Suprapubic skin (tissue), 4 donors: Measurements from ENCODE around the gene MCL1. TPM values are rescaled to one million over a fixed set of nuclear protein-coding genes. Genes with fewer than 3 reads are reported as not detected.
A peak's percentile ranks its signal among the peaks of the same experiment; 100 is the strongest.

Experiments
- DNase-seq, 2 donors: peaks; one replicate each; pipeline ENCODE4 v3.0.0-alpha.2; 2019; ENCODE audit warnings: low spot score in 2 of 2
- H3K27ac ChIP-seq: fragments of 200-600 bp; sonication (generic); one replicate; pipeline ENCODE4 v1.5.1; 2019
- H3K27me3 ChIP-seq: fragments of 200-600 bp; sonication (generic); one replicate; pipeline ENCODE4 v1.5.1; 2019
- H3K36me3 ChIP-seq: fragments of 200-600 bp; sonication (generic); one replicate; pipeline ENCODE4 v1.5.1; 2019
- H3K4me1 ChIP-seq: fragments of 200-600 bp; sonication (generic); one replicate; pipeline ENCODE4 v1.5.1; 2019
- H3K4me3 ChIP-seq: fragments of 200-600 bp; sonication (generic); one replicate; pipeline ENCODE4 v1.5.1; 2019; ENCODE audit warnings: mild to moderate bottlenecking
- H3K9me3 ChIP-seq: fragments of 200-600 bp; sonication (generic); one replicate; pipeline ENCODE4 v1.5.1; 2019
- EP300 ChIP-seq: sonication (generic); formaldehyde crosslinking; IDR thresholded peaks from one replicate; pipeline ENCODE4 v1.6.1; 2017; ENCODE audit warnings: antibody characterized with exemption
- POLR2A ChIP-seq, 2 donors: fragments of 450-650 bp; IDR thresholded peaks; one replicate each; pipeline ENCODE4 v1.6.1; 2017; ENCODE audit warnings: antibody characterized with exemption in 2 of 2, mild to moderate bottlenecking in 2 of 2, moderate library complexity in 2 of 2
- POLR2AphosphoS5 ChIP-seq, 3 donors: sonication (generic); formaldehyde crosslinking; IDR thresholded peaks; one replicate each; pipeline ENCODE4 v1.6.1; 2017; ENCODE audit warnings: antibody characterized with exemption in 3 of 3
- WGBS: methylation state at CpG from one replicate; pipeline ENCODE4 v1.1.5; 2018; 5-methylcytosine and 5-hydroxymethylcytosine counted together
- total RNA-seq, 4 donors: library from RNA; depleted of rRNA; stranded (reverse); fragments of >200 nt; gene quantifications; one replicate each; pipeline ENCODE4 v1.1.0, GENCODE V29; 2016
- TF ChIP-seq, protein P1 (sequence below), 2 donors: fragments of 200-600 bp in 1 of 2; fragments of 450-650 bp in 1 of 2; sonication (generic) in 1 of 2; IDR thresholded peaks; one replicate each; pipeline ENCODE4 v1.5.1; 2016 to 2019; ENCODE audit warnings: antibody characterized with exemption in 2 of 2, mild to moderate bottlenecking in 1 of 2, moderate library complexity in 1 of 2

MCL1 gene
- total RNA-seq, 4 donors from 2014 or later, result 211 to 307 (median 270) TPM

DNA sequence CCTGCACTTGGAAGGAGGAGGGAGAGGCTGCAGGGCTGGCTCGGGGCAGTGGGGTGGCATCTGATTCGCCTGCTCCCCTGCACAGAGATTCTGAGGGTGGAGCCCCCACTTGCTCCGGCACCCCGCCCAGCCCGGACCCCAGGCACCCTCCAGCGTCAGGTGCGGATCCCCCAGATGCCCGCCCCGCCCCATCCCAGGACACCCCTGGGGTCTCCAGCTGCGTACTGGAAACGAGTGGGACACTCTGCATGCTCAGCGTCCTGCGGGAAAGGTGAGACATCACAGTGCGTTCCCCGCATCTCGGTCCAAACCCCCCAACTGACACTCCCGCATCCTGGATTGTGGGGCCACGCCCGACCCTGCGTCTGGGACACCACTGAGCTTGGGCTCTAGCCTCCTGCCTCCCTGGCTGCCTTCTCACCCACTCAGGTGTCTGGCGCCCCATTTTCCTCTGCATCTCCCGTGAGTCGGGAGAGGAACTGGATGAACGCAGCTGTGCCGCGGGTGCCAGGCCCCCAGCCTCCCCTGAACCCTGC, 22.3 kb downstream of the MCL1 start:
- TF ChIP-seq POLR2AphosphoS5 (IDR thresholded peaks at IDR 0.05) (no peak), EP300 (no peak)
- Histone ChIP-seq H3K4me1 (peaks cover 55% of the 10 kb centered on the region), H3K36me3 (peaks cover 32% of the 10 kb centered on the region), H3K9me3 (no peaks in the 10 kb centered on the region), H3K27ac (no peak overlapping the region), H3K4me3 (no peak overlapping the region), H3K27me3 (no peaks in the 10 kb centered on the region)
- 83% methylated on average over 23 of the region's 26 CpGs for WGBS
- DNase-seq, result no peak

DNA sequence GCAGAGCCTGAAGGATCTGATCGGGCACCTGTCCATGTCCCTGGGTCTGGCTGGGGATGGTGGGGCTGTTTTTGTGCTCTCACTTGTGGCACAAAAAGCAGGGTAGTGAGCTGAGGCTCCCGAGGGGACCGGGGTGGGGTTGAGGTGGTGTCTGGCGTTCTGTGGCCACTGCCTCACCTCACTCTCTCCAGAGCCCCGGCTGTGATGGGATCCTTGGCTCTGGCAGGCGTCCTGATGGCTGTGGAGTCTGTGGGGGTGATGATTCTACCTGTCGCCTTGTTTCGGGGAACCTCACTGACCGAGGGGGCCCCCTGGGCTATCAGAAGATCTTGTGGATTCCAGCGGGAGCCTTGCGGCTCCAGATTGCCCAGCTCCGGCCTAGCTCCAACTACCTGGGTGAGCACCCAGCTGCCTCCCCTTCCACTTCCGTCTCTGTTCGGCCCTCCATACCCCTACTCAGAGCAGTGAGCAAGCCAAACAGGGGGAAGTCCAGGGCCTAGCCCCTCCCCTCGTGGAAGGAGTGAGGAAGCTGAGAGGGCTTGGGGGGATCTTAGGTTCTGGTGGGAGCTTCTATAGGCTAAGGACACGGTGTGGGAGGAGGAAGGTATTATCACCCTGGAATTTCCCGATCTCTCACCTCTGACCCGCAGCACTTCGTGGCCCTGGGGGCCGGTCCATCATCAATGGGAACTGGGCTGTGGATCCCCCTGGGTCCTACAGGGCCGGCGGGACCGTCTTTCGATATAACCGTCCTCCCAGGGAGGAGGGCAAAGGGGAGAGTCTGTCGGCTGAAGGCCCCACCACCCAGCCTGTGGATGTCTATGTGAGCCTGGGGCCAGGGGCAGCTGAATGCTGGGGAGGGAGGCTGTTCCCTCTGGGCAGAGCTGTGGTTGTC, 23.2 kb downstream of the MCL1 start:
- Histone ChIP-seq H3K27ac (no peak overlapping the region), H3K36me3 (peaks cover 32% of the 10 kb centered on the region), H3K4me1 (peaks cover 63% of the 10 kb centered on the region), H3K27me3 (no peaks in the 10 kb centered on the region), H3K9me3 (no peaks in the 10 kb centered on the region), H3K4me3 (no peak overlapping the region)
- 79% methylated on average over 11 of the region's 26 CpGs for WGBS
- TF ChIP-seq EP300 (no peak), POLR2AphosphoS5 (IDR thresholded peaks at IDR 0.05) (no peak), POLR2A (IDR thresholded peaks at IDR 0.05) (no peak)
- TF ChIP-seq, protein P1, sequence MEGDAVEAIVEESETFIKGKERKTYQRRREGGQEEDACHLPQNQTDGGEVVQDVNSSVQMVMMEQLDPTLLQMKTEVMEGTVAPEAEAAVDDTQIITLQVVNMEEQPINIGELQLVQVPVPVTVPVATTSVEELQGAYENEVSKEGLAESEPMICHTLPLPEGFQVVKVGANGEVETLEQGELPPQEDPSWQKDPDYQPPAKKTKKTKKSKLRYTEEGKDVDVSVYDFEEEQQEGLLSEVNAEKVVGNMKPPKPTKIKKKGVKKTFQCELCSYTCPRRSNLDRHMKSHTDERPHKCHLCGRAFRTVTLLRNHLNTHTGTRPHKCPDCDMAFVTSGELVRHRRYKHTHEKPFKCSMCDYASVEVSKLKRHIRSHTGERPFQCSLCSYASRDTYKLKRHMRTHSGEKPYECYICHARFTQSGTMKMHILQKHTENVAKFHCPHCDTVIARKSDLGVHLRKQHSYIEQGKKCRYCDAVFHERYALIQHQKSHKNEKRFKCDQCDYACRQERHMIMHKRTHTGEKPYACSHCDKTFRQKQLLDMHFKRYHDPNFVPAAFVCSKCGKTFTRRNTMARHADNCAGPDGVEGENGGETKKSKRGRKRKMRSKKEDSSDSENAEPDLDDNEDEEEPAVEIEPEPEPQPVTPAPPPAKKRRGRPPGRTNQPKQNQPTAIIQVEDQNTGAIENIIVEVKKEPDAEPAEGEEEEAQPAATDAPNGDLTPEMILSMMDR (IDR thresholded peaks at IDR 0.05), result no peak
- DNase-seq, result no peak

DNA sequence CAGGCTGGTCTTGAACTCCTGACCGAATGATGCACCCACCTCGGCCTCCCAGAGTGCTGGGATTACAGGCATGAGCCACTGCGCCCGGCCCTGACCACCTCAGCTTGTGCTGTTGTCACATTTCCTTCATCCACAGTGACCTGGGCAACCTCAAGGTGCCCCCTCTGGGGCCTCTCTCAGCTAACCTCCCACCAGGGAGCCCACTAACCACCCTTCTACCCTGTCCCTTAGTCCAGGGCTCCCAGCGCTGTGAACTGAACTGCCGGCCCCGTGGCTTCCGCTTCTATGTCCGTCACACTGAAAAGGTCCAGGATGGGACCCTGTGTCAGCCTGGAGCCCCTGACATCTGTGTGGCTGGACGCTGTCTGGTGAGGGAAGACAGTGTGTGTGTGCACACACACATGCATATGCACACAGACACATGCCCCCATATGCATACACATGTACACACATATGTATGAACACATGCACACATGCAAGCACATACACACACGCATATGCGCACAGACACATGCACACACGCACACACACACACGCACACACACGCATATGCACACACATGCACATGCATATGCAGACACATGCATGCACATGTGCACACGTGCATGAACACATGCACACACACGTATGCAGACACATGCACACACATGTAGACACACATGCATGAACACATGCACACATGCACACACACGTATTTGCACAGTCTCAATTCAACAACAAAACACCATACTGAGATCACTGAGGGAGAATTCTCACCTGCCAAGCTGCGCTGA, 24.0 kb downstream of the MCL1 start:
- Histone ChIP-seq H3K27ac (no peak overlapping the region), H3K27me3 (no peaks in the 10 kb centered on the region), H3K4me1 (peaks cover 67% of the 10 kb centered on the region), H3K9me3 (no peaks in the 10 kb centered on the region), H3K36me3 (peaks cover 32% of the 10 kb centered on the region), H3K4me3 (no peak overlapping the region)
- no peak for TF ChIP-seq POLR2AphosphoS5 (IDR thresholded peaks at IDR 0.05)
- TF ChIP-seq, protein P1 (IDR thresholded peaks at IDR 0.05), result no peak
- WGBS, result 93% methylated on average over 15 of the region's 19 CpGs
- no peak for DNase-seq

DNA sequence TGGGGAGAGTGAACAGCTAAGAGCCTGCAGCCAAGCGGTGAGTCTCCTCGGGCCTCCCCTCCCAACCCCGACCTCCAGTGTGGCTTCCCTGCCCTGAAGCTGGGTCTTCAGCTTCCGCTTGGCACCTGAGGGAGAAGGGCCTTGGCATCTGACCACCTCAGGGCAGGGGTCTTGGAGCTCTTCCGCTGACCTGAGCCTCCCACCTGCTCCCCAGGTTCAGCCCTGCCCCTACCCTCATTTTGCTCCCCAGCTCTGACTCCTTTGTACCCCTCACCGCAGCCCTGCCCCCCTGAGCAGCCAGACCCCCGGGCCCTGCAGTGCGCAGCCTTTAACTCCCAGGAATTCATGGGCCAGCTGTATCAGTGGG, 25.3 kb downstream of the MCL1 start:
- Histone ChIP-seq H3K4me1 (peaks cover 65% of the 10 kb centered on the region), H3K36me3 (peaks cover 32% of the 10 kb centered on the region), H3K9me3 (no peaks in the 10 kb centered on the region), H3K4me3 (no peak overlapping the region), H3K27ac (peak overlapping the region; percentile 14), H3K27me3 (no peaks in the 10 kb centered on the region)
- no peak for DNase-seq
- WGBS, result 94% methylated on average over 5 of the region's 8 CpGs
- no peak for TF ChIP-seq EP300
- no peak for TF ChIP-seq POLR2A (IDR thresholded peaks at IDR 0.05)
- no peak for TF ChIP-seq POLR2AphosphoS5 (IDR thresholded peaks at IDR 0.05)
- TF ChIP-seq, protein P1 (IDR thresholded peaks at IDR 0.05), result no peak

DNA sequence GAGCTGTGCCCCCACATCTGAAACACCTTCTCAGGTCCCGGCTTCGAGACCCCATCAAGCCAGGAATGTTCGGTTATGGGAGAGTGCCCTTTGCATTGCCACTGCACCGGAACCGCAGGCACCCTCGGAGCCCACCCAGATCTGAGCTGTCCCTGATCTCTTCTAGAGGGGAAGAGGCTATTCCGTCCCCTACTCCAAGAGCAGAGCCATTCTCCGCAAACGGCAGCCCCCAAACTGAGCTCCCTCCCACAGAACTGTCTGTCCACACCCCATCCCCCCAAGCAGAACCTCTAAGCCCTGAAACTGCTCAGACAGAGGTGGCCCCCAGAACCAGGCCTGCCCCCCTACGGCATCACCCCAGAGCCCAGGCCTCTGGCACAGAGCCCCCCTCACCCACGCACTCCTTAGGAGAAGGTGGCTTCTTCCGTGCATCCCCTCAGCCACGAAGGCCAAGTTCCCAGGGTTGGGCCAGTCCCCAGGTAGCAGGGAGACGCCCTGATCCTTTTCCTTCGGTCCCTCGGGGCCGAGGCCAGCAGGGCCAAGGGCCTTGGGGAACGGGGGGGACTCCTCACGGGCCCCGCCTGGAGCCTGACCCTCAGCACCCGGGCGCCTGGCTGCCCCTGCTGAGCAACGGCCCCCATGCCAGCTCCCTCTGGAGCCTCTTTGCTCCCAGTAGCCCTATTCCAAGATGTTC, 25.9 kb downstream of the MCL1 start:
- Histone ChIP-seq H3K27ac (peak overlapping the region; percentile 67), H3K9me3 (no peaks in the 10 kb centered on the region), H3K27me3 (no peaks in the 10 kb centered on the region), H3K4me3 (no peak overlapping the region), H3K4me1 (peaks cover 63% of the 10 kb centered on the region), H3K36me3 (peaks cover 32% of the 10 kb centered on the region)
- 73% methylated on average over 2 of the region's 23 CpGs for WGBS
- TF ChIP-seq, protein P1 (IDR thresholded peaks at IDR 0.05), result no peak
- TF ChIP-seq POLR2A (IDR thresholded peaks at IDR 0.05) (no peak), EP300 (no peak), POLR2AphosphoS5 (IDR thresholded peaks at IDR 0.05) (no peak)
- no peak for DNase-seq
